H9 (cell line): ENCODE measurements around the gene SC5D. TPM values are rescaled to one million over a fixed set of nuclear protein-coding genes. Genes with fewer than 3 reads are reported as not detected.

Experiments
- DNase-seq: peaks from one replicate; pipeline ENCODE4 v3.0.0-alpha.2; 2017
- H2AFZ ChIP-seq: one replicate; pipeline ENCODE4 v1.6.1; 2013; ENCODE audit warnings: mild to moderate bottlenecking, low read length, control low read depth, moderate library complexity
- H2AK5ac ChIP-seq: 2 replicates; pipeline ENCODE4 v1.6.1; 2013; ENCODE audit warnings: low read length, control low read depth, mixed read lengths; ENCODE audit not compliant: insufficient read length
- H2BK120ac ChIP-seq: one replicate; pipeline ENCODE4 v1.6.1; 2013; ENCODE audit warnings: low read depth, mild to moderate bottlenecking, low read length, control low read depth, inconsistent platforms; ENCODE audit not compliant: poor library complexity, severe bottlenecking
- H2BK12ac ChIP-seq: 2 replicates; pipeline ENCODE4 v1.6.1; 2013; ENCODE audit warnings: low read length, control low read depth, mixed read lengths, low read depth; ENCODE audit not compliant: insufficient read length
- H2BK15ac ChIP-seq: 2 replicates; pipeline ENCODE4 v1.6.1; 2013; ENCODE audit warnings: low read depth, low read length, control low read depth
- H2BK20ac ChIP-seq: one replicate; pipeline ENCODE4 v1.6.1; 2013; ENCODE audit warnings: low read depth, mild to moderate bottlenecking, low read length, control low read depth, inconsistent platforms; ENCODE audit not compliant: poor library complexity, severe bottlenecking
- H2BK5ac ChIP-seq: 2 replicates; pipeline ENCODE4 v1.6.1; 2013; ENCODE audit warnings: low read length, control low read depth, mixed read lengths; ENCODE audit not compliant: insufficient read length
- H3K14ac ChIP-seq: 2 replicates; pipeline ENCODE4 v1.6.1; 2013; ENCODE audit warnings: low read length, control low read depth; ENCODE audit not compliant: insufficient read depth
- H3K18ac ChIP-seq: 2 replicates; pipeline ENCODE4 v1.6.1; 2013; ENCODE audit warnings: low read depth, mild to moderate bottlenecking, mixed read lengths, low read length, control low read depth; ENCODE audit not compliant: insufficient read length
- H3K23ac ChIP-seq: 2 replicates; pipeline ENCODE4 v1.6.1; 2013; ENCODE audit warnings: low read length, control low read depth, mixed read lengths, low read depth; ENCODE audit not compliant: insufficient read length
- H3K23me2 ChIP-seq: 2 replicates; pipeline ENCODE4 v1.6.1; 2013; ENCODE audit warnings: low read depth, mild to moderate bottlenecking, mixed read lengths, low read length, control low read depth; ENCODE audit not compliant: insufficient read length, poor library complexity, severe bottlenecking
- H3K27ac ChIP-seq: 2 replicates; pipeline ENCODE4 v1.5.1; 2013; ENCODE audit warnings: low read length, control low read depth, mixed read lengths, low read depth; ENCODE audit not compliant: insufficient read length
- H3K27me3 ChIP-seq: 2 replicates; pipeline ENCODE4 v1.6.1; 2013; ENCODE audit warnings: low read length, control low read depth, inconsistent platforms; ENCODE audit not compliant: insufficient read depth
- H3K4ac ChIP-seq: 2 replicates; pipeline ENCODE4 v1.6.1; 2013; ENCODE audit warnings: low read depth, mild to moderate bottlenecking, control low read depth, inconsistent platforms, low read length, moderate library complexity
- H3K4me1 ChIP-seq: 2 replicates; pipeline ENCODE4 v1.6.1; 2013; ENCODE audit warnings: low read length, control low read depth, inconsistent platforms; ENCODE audit not compliant: insufficient read depth
- H3K4me2 ChIP-seq: 2 replicates; pipeline ENCODE4 v1.6.1; 2013; ENCODE audit warnings: low read length, control low read depth, mixed read lengths; ENCODE audit not compliant: insufficient read length, insufficient read depth
- H3K56ac ChIP-seq: 2 replicates; pipeline ENCODE4 v1.6.1; 2013; ENCODE audit warnings: low read depth, mild to moderate bottlenecking, mixed read lengths, low read length, control low read depth; ENCODE audit not compliant: insufficient read length
- H3K79me1 ChIP-seq: 2 replicates; pipeline ENCODE4 v1.6.1; 2013; ENCODE audit warnings: low read depth, mild to moderate bottlenecking, moderate library complexity, low read length, control low read depth, inconsistent platforms; ENCODE audit not compliant: insufficient read depth, poor library complexity, severe bottlenecking
- H3K79me2 ChIP-seq: 2 replicates; pipeline ENCODE4 v1.6.1; 2013; ENCODE audit warnings: low read length, control low read depth, inconsistent platforms; ENCODE audit not compliant: insufficient read depth
- H3K9ac ChIP-seq: 2 replicates; pipeline ENCODE4 v1.6.1; 2013; ENCODE audit warnings: low read length, control low read depth, mixed read lengths; ENCODE audit not compliant: insufficient read length; ENCODE audit errors: extremely low read depth
- H3K9me3 ChIP-seq: one replicate; pipeline ENCODE4 v1.6.1; 2013; ENCODE audit warnings: low read depth, low read length, inconsistent platforms; ENCODE audit not compliant: control insufficient read depth
- H3T11ph ChIP-seq: one replicate; pipeline ENCODE4 v1.6.1; 2013; ENCODE audit warnings: mild to moderate bottlenecking, low read length, control low read depth, inconsistent platforms
- H4K20me1 ChIP-seq: one replicate; pipeline ENCODE4 v1.6.1; 2013; ENCODE audit not compliant: control insufficient read depth, insufficient read length, insufficient read depth
- H4K5ac ChIP-seq: 2 replicates; pipeline ENCODE4 v1.6.1; 2013; ENCODE audit warnings: low read depth, mild to moderate bottlenecking, mixed read lengths, low read length, control low read depth; ENCODE audit not compliant: insufficient read length
- H4K8ac ChIP-seq: replicated peaks from 2 replicates; pipeline ENCODE4 v1.6.1; 2013; ENCODE audit warnings: low read length, control low read depth, mixed read lengths, low read depth; ENCODE audit not compliant: insufficient read length
- H4K91ac ChIP-seq: 2 replicates; pipeline ENCODE4 v1.6.1; 2013; ENCODE audit warnings: low read depth, mild to moderate bottlenecking, moderate library complexity, mixed read lengths, low read length, control low read depth; ENCODE audit not compliant: insufficient read length
- H3K27ac Mint-ChIP-seq, 3 experiments: 2 replicates in 2 of 3; 3 replicates in 1 of 3; pipeline ENCODE4 v1.8.0; 2020 to 2021; ENCODE audit warnings: mixed read lengths in 3 of 3, mild to moderate bottlenecking in 1 of 3, moderate library complexity in 1 of 3
- H3K27me3 Mint-ChIP-seq: 2 replicates; pipeline ENCODE4 v1.8.0; 2021; ENCODE audit warnings: low read depth, mild to moderate bottlenecking, moderate library complexity, mixed read lengths
- H3K36me3 Mint-ChIP-seq, 3 experiments: 2 replicates in 2 of 3; 3 replicates in 1 of 3; pipeline ENCODE4 v1.8.0; 2020 to 2021; ENCODE audit warnings: low read depth in 3 of 3, mixed read lengths in 3 of 3; ENCODE audit not compliant: insufficient read depth in 1 of 3
- H3K4me1 Mint-ChIP-seq, 2 experiments: 2 replicates each; pipeline ENCODE4 v1.8.0; 2020; ENCODE audit warnings: mixed read lengths in 2 of 2
- H3K4me3 Mint-ChIP-seq, 2 experiments: 2 replicates in 1 of 2; 3 replicates in 1 of 2; pipeline ENCODE4 v1.8.0; 2020 to 2021; ENCODE audit warnings: mild to moderate bottlenecking in 2 of 2, mixed read lengths in 2 of 2, moderate library complexity in 1 of 2
- H3K9me3 Mint-ChIP-seq, 2 experiments: 2 replicates in 1 of 2; 3 replicates in 1 of 2; pipeline ENCODE4 v1.8.0; 2020; ENCODE audit warnings: mild to moderate bottlenecking in 2 of 2, mixed read lengths in 2 of 2, moderate library complexity in 1 of 2
- whole genome bisulfite sequencing: extraction: QIAGEN DNeasy Blood & Tissue Kit; methylation state at CpG from one replicate; pipeline ENCODE4 v1.1.7; 2013; ENCODE audit warnings: missing lambda C conversion rate, low lambda C conversion rate, mixed read lengths; ENCODE audit not compliant: insufficient read length; ENCODE audit errors: extremely low coverage; 5-methylcytosine and 5-hydroxymethylcytosine counted together
- total RNA-seq: library from RNA; stranded (reverse); gene quantifications from 2 replicates; pipeline ENCODE4 v1.2.1, GENCODE V29; 2021
- TF ChIP-seq, protein P1 (sequence below): fragments of 200-600 bp; sonication (generic); conservative IDR thresholded peaks from 3 replicates; pipeline ENCODE4 v1.8.0; 2021; ENCODE audit warnings: antibody characterized with exemption, mild to moderate bottlenecking

The SC5D gene
- total RNA-seq, 1 experiment from 2014 or later: 92.0 TPM

GRCh38 chr11:121351083-121351630 is 58.6 kb downstream of the SC5D start:
- no peaks in the 10 kb centered on the region for H4K20me1 ChIP-seq
- no peak overlapping the region for H3K56ac ChIP-seq
- Mint-ChIP-seq H3K9me3 (no peaks in the 10 kb centered on the region), H3K27ac (no peak overlapping the region), H3K4me1 (peaks cover 18 to 19% of the 10 kb centered on the region in 2 experiments), H3K4me3 (no peak overlapping the region), H3K36me3 (no peaks in the 10 kb centered on the region), H3K27me3 (no peaks in the 10 kb centered on the region; the same call in none of the 2 replicates)
- H2BK5ac ChIP-seq: no peak overlapping the region
- no peak overlapping the region for H4K91ac ChIP-seq
- no peak overlapping the region for H2AK5ac ChIP-seq
- no peak overlapping the region for H2BK20ac ChIP-seq
- no peaks in the 10 kb centered on the region for H3K27me3 ChIP-seq
- TF ChIP-seq, protein P1, sequence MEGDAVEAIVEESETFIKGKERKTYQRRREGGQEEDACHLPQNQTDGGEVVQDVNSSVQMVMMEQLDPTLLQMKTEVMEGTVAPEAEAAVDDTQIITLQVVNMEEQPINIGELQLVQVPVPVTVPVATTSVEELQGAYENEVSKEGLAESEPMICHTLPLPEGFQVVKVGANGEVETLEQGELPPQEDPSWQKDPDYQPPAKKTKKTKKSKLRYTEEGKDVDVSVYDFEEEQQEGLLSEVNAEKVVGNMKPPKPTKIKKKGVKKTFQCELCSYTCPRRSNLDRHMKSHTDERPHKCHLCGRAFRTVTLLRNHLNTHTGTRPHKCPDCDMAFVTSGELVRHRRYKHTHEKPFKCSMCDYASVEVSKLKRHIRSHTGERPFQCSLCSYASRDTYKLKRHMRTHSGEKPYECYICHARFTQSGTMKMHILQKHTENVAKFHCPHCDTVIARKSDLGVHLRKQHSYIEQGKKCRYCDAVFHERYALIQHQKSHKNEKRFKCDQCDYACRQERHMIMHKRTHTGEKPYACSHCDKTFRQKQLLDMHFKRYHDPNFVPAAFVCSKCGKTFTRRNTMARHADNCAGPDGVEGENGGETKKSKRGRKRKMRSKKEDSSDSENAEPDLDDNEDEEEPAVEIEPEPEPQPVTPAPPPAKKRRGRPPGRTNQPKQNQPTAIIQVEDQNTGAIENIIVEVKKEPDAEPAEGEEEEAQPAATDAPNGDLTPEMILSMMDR: no peak
- no peak overlapping the region for H4K5ac ChIP-seq
- H3K79me1 ChIP-seq: no peaks in the 10 kb centered on the region
- DNase-seq: no peak
- H3K23ac ChIP-seq: no peak overlapping the region
- no peak overlapping the region for H2BK15ac ChIP-seq
- H2AFZ ChIP-seq: no peak overlapping the region
- no peaks in the 10 kb centered on the region for H3K4me1 ChIP-seq
- no peak overlapping the region for H3K27ac ChIP-seq
- H4K8ac ChIP-seq: no peak overlapping the region
- no peak overlapping the region for H3K4ac ChIP-seq
- H3K9ac ChIP-seq: no peak overlapping the region
- no peak overlapping the region for H2BK12ac ChIP-seq
- no peak overlapping the region for H3T11ph ChIP-seq
- no peaks in the 10 kb centered on the region for H3K79me2 ChIP-seq
- H3K9me3 ChIP-seq: no peaks in the 10 kb centered on the region
- no peak overlapping the region for H3K4me2 ChIP-seq
- no peaks in the 10 kb centered on the region for H3K23me2 ChIP-seq
- no peak overlapping the region for H3K18ac ChIP-seq
- H2BK120ac ChIP-seq: no peak overlapping the region
- H3K14ac ChIP-seq: no peak overlapping the region
- WGBS: 100% methylated on average over 1 of the region's 7 CpGs
